Stimulated activated CD8-positive, alpha-beta memory T cell treated with anti-CD3 and anti-CD28 coated beads, Interleukin-4, amount 100 ng/mL, for 48 hours (primary cell): ENCODE data around the gene AMACR.
"Not testable (repeated sequence)": the region's sequence is repeated elsewhere in the genome, so short reads cannot be mapped to it uniquely, and the experiment has no call there.

Source experiments
- DNase-seq: peaks from one replicate; pipeline ENCODE4 v3.0.0-alpha.2; 2020

The AMACR gene

DNA sequence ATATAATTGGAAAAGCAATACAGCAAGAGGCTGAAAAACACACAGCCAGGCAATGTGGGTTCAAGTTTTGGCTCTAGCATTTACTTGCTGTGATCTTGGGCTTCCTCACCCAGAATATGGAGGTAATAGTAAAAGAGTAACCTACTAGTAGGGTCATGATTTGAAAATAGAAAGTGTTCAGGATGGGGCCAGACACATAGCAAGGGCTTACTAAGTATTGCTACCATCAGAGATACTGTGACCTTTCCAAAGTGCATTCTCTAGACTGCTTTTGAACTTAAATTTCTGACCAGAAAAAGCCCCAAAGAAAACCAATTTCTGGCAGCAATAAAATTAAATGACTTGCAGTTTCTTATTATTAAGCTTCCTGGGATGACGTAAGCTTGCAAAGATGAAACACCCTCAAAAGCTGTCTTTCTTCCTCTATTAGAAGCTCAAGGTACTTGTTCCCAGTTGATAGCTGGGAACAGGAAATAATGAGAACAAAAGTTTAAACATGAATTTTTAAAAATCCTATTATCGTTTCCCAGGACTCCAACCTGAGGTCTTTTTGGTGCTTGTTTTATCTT is 43.6 kb downstream of the AMACR start:
- DNase-seq: no peak

DNA sequence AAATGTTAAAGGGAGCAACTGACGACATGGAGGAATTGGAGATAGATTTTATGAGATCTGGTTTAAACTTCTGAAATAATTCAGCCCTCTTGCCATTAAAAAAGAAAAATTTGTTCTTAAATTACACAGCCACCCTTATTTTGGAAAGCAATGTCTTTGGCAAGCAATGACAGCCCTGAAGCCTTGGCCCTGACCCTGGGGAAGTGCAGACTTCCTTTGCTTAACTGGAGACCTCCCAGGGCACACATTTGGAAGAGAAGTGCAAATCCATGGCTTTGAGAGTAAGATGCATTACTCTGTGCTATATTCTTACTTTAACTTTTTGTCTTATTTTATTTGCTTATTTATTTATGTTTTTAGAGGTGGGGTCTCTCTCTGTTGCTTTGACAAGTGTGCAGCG is 49.7 kb downstream of the AMACR start:
- DNase-seq: no peak

DNA sequence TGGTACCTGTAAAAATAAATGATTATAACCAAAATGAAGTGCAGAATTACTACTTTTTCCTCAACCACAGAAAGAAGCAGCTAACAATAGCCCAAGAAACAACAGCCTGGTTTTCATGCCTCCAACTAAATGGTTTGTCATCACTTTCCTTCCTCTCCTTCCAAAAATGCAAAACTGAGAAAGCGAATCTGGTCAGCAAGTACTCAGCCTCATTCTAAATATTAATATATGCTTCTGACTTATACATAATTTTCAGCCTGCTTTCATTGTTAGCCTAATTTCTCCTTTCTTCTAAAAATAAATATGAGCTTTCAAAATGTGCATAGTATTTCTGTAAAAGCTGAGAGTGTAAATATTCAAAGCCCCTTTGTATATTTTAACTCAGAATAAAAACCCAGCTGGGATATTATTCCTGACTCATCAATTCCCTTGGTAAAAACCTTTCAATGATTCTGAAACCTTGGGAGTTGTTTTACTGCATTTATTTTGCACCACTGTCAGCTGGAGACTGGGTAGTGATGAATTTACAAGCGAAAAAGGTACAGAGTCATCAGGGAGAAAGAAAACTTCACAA is 50.2 kb downstream of the AMACR start:
- DNase-seq: no peak

DNA sequence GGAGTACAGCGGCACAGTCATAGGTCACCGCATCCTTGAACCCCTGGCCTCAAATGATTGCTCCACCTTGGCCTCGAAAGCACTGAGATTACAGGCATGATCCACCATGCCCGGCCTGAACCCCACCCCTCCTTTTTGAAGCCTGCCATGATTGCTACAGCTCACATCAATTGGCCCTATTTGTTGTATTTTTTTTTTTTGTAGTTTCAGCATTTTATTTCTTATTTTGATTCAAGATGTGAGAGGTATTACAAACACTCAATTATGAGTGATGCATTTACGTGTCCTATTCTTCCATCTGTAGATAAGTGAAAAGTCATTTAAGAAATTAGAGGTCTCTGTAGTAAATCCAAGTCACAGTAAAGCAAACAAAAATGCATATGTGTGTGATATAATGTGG is 55.7 kb downstream of the AMACR start:
- not testable (repeated sequence) for DNase-seq

DNA sequence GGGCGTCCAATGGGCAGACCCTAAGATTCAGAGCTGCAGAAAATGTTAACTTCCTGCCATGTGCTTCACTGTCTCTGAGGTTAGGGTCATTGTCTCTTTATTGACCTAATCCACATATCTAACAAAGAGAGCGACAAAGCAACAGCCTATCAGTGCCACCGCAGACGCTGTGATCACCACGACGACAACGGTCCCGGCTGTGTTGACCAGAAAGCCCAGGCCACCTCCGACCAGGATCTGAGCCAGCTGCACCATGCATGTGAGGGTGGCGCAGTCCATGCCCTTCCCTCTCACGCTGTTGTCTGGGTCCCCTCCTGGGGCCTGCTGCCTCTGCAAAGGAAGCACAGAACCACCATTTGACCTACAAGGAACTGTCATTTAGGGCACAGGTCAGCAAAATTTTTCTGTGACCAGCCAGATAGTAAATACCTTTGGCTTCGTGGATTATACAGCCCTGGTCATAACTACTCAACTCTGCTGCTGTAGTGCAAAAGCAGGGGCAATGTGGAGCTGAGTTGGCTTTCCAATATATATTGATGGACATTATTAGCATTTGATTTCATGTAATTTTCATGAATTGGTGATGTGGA is 63.2 kb downstream of the AMACR start:
- no peak for DNase-seq

DNA sequence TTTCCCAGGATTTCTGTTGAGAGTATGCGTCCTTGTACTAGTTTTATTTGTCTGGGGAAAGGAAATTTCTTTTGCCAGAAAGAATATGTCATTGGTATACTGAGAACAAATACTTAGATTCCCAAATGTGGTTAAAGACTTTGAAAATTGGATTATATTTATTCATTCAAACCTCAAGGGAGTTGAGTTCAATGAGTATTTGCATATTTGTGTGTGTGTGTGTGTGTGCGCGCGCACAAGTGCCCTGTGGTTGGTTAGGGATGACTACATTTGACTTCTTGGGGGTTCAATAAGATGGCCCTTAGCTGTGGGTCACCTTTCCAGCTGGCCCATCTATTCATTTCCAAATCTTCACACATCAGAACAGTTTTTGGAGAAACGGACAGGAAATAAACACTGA is 66.8 kb downstream of the AMACR start:
- no peak for DNase-seq

DNA sequence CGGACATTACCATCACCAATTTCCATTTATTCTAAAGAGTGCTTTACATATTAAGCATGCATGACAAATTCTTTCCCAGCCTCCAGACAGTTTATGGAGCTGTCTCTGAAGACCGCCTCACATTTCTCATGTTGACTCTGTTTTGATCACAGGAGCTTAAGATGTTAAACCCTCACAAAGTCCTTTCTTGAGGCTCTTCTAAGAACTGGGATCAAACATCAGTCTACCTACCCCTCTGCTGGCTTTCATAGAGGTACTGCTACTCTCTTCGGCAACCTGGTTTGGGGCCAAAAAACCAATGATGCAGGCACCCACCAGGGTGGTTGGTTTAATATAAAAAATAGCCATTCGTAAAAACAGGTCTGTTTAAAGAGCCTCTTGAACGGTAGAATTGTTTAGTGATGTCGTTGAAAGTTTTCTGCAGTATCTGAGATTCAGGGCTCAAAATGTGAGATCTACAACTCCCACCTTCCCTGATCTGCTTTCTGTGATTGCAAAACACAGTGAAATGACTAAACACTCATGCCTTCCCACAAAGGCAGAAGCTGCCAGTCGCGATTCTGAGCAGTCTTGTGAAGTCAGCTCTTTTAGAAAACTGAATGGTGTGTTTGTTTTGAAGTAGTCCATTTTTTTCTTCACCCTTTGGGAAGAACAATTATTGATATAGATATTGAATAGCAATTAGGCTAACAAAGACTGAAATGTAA is 68.1 kb downstream of the AMACR start:
- DNase-seq: no peak

DNA sequence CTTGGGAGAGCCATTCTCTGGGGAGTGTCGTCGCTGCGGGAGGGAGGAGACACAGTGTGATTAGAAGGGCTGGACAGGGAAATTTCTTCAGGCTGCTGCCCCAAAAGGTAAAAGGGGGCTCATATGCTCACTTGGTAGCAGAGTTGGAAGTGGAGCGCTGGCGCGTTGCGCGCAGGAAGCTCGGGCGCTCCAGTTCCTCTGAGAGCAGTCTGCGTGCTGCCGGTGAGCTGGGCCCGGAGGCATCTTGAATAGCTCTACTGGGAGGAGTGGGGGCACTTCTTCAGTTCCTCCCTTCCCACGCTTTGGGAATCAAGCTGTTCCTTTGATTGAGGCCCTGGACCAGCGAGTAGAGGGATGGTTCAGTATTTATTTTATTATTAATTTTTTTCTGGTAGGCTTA is 69.0 kb downstream of the AMACR start:
- DNase-seq: no peak

DNA sequence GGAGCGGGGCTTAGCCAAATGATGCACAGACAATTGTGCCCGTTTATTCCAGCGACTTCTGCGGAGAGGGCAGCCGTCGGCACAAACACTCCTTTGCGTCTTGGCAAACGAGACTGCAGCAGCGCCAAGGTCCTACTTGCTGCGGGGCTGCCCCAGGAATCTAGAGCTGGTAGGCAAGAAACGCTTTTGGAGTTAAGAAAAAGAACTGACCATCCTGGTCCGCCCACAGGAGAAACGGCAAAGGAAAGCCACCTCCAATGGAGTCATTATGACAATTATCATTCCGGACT is 69.4 kb downstream of the AMACR start:
- DNase-seq: no peak

DNA sequence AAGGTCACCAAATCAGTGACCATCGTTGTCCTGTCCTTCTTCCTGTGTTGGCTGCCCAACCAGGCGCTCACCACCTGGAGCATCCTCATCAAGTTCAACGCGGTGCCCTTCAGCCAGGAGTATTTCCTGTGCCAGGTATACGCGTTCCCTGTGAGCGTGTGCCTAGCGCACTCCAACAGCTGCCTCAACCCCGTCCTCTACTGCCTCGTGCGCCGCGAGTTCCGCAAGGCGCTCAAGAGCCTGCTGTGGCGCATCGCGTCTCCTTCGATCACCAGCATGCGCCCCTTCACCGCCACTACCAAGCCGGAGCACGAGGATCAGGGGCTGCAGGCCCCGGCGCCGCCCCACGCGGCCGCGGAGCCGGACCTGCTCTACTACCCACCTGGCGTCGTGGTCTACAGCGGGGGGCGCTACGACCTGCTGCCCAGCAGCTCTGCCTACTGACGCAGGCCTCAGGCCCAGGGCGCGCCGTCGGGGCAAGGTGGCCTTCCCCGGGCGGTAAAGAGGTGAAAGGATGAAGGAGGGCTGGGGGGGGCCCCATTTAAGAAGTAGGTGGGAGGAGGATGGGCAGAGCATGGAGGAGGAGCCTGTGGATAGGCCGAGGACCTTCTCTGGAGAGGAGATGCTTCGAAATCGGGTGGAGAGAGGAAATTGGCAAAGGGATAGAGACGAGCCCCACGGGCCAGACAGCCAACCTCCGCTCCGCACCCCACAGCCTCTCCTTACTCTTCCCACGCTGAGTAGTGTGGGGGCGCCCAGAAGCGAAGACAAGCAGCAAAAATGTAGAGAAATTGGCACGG is 69.9 kb downstream of the AMACR start:
- no peak for DNase-seq

DNA sequence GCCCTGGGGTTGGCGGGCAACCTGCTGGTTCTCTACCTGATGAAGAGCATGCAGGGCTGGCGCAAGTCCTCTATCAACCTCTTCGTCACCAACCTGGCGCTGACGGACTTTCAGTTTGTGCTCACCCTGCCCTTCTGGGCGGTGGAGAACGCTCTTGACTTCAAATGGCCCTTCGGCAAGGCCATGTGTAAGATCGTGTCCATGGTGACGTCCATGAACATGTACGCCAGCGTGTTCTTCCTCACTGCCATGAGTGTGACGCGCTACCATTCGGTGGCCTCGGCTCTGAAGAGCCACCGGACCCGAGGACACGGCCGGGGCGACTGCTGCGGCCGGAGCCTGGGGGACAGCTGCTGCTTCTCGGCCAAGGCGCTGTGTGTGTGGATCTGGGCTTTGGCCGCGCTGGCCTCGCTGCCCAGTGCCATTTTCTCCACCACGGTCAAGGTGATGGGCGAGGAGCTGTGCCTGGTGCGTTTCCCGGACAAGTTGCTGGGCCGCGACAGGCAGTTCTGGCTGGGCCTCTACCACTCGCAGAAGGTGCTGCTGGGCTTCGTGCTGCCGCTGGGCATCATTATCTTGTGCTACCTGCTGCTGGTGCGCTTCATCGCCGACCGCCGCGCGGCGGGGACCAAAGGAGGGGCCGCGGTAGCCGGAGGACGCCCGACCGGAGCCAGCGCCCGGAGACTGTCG is 70.7 kb downstream of the AMACR start:
- DNase-seq: no peak

DNA sequence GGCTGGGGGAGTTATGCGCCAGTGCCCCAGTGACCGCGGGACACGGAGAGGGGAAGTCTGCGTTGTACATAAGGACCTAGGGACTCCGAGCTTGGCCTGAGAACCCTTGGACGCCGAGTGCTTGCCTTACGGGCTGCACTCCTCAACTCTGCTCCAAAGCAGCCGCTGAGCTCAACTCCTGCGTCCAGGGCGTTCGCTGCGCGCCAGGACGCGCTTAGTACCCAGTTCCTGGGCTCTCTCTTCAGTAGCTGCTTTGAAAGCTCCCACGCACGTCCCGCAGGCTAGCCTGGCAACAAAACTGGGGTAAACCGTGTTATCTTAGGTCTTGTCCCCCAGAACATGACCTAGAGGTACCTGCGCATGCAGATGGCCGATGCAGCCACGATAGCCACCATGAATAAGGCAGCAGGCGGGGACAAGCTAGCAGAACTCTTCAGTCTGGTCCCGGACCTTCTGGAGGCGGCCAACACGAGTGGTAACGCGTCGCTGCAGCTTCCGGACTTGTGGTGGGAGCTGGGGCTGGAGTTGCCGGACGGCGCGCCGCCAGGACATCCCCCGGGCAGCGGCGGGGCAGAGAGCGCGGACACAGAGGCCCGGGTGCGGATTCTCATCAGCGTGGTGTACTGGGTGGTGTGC is 71.4 kb downstream of the AMACR start, which contains the start of gene RXFP3:
RXFP3 (plus strand) TSS at position 6 of the 636 bp plus-strand sequence; CDS start at position 361, 355 bp downstream.
- no peak for DNase-seq
